ENCODE results near the gene HEMGN. TPM values are rescaled to one million over a fixed set of nuclear protein-coding genes. Genes with fewer than 3 reads are reported as not detected.

Gene HEMGN
- total and polyA plus RNA-seq, 4 donors, result 0.93 TPM; not detected in 3

DNA sequence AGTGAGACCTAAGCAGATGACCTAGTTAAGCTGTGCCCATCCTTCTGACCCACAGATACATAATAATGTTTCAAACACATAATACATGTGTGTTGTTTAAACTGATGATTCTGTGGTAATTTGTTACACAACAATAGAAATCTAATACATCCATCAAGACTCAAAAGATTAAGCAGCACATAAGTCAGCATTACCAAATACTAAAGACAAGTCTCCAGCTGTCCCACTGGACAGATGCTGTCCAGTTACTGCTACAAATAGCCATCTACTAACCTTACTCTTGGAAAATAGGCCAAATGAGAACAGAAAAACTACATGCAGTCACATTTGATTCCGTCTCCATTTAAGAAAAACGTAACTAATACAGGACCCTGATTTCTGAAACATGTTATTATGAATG, 26.4 kb downstream of the HEMGN start:
- 91 to 96% methylated on average over 2 of the region's 2 CpGs for WGBS, 2 donors
- H3K4me1 ChIP-seq (ENCODE audit: control insufficient read depth in 1 of 2, insufficient read depth in 2 of 2, low read length in 2 of 2), result no peaks in the 10 kb centered on the region
- no peak overlapping the region for H3K27ac ChIP-seq (ENCODE audit: low read depth in 1 of 2, low read length in 2 of 2)
- no peak for ATAC-seq (ENCODE audit: low FRiP score)
- intact Hi-C loops (cut with DNase I), result no loop called here
- DNase-seq, result no peak
- no peak overlapping the region for H3K4me3 ChIP-seq (ENCODE audit: low read length in 2 of 2)
- no peaks in the 10 kb centered on the region for H3K27me3 ChIP-seq (ENCODE audit: control insufficient read depth in 1 of 2, insufficient read depth in 2 of 2, low read length in 1 of 2)
- H3K9me3 ChIP-seq (ENCODE audit: control insufficient read depth, low read length), result no peaks in the 10 kb centered on the region
- H3K36me3 ChIP-seq (ENCODE audit: control insufficient read depth in 1 of 2, insufficient read depth in 2 of 2, low read length in 1 of 2), result peaks cover 3 to 16% of the 10 kb centered on the region in 2 donors

DNA sequence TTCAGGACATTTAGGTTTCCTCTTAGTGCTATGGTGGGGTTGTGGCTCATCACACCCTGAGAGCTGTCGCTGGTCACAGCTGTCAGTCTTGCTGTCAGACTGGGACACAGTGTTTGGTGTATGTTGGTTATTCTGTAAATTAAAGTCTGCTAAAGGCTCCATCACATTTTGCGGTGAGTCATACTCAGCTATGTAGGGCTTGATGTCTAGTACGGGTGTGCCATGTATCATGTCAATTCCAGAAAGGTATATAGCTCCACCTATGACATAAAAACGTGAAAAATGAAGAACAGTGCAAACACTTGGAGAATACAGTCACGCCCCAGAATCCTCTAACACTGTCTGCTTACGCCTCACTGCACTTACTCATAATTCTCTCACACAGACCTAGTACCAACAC, 27.6 kb downstream of the HEMGN start:
- H3K4me3 ChIP-seq (ENCODE audit: low read length in 2 of 2), result no peak overlapping the region
- DNase-seq, result no peak
- peaks cover 3 to 12% of the 10 kb centered on the region in 2 donors for H3K36me3 ChIP-seq (ENCODE audit: control insufficient read depth in 1 of 2, insufficient read depth in 2 of 2, low read length in 1 of 2)
- intact Hi-C loops (cut with DNase I), result no loop called here
- ATAC-seq (ENCODE audit: low FRiP score), result no peak
- H3K27me3 ChIP-seq (ENCODE audit: control insufficient read depth in 1 of 2, insufficient read depth in 2 of 2, low read length in 1 of 2), result no peaks in the 10 kb centered on the region
- H3K27ac ChIP-seq (ENCODE audit: low read depth in 1 of 2, low read length in 2 of 2), result no peak overlapping the region
- no peaks in the 10 kb centered on the region for H3K4me1 ChIP-seq (ENCODE audit: control insufficient read depth in 1 of 2, insufficient read depth in 2 of 2, low read length in 2 of 2)
- no peaks in the 10 kb centered on the region for H3K9me3 ChIP-seq (ENCODE audit: control insufficient read depth, low read length)
- WGBS, 2 donors, result 83 to 90% methylated on average over 6 of the region's 6 CpGs

DNA sequence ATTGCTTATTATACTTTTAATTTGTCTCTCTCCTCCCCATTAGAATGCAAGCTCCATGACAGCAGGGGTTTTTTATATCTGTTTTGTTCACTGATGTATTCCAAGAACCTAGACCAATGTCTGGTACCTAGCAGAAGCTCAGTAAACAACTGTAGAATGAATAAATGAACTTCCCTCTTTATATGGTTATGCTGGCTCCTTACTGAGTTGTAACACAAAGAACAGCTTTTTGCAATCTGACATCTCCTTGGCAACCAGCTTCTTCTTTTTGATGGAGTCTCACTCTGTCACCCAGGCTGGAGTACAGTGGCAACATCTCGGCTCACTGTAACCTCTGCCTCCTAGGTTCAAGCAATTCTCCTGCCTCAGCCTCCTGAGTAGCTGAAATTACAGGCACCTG, 29.3 kb downstream of the HEMGN start:
- H3K36me3 ChIP-seq (ENCODE audit: control insufficient read depth in 1 of 2, insufficient read depth in 2 of 2, low read length in 1 of 2), result peaks cover 7 to 15% of the 10 kb centered on the region in 2 donors
- H3K4me3 ChIP-seq (ENCODE audit: low read length in 2 of 2), result no peak overlapping the region
- H3K27me3 ChIP-seq (ENCODE audit: control insufficient read depth in 1 of 2, insufficient read depth in 2 of 2, low read length in 1 of 2), result no peaks in the 10 kb centered on the region
- WGBS, 2 donors, result 94 to 95% methylated on average over 1 of the region's 1 CpG
- no peaks in the 10 kb centered on the region for H3K9me3 ChIP-seq (ENCODE audit: control insufficient read depth, low read length)
- H3K27ac ChIP-seq (ENCODE audit: low read depth in 1 of 2, low read length in 2 of 2), result no peak overlapping the region
- ATAC-seq (ENCODE audit: low FRiP score) (no peak), DNase-seq (no peak)
- H3K4me1 ChIP-seq (ENCODE audit: control insufficient read depth in 1 of 2, insufficient read depth in 2 of 2, low read length in 2 of 2), result no peaks in the 10 kb centered on the region
- intact Hi-C loops (cut with DNase I), result no loop called here

DNA sequence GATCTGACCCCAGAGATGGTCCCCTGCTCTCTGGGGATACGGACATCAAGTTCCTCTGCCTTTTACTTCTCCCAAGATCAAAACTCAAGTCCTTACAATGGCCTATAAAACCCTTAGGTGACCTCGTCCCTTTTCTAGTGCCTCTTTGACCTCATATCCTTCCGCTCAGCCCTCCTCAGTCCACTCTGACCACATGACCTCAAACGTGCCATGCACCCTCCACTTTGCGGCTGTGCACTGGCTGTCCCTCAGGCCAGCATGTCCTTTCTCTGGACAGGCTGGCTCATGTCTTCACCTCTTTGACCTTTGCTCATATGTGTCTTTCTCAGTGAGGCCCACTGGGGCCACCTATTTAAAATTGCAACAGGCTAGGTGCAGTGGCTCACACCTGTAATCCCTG, 30.3 kb downstream of the HEMGN start:
- no peaks in the 10 kb centered on the region for H3K9me3 ChIP-seq (ENCODE audit: control insufficient read depth, low read length)
- H3K4me1 ChIP-seq (ENCODE audit: control insufficient read depth in 1 of 2, insufficient read depth in 2 of 2, low read length in 2 of 2), result no peaks in the 10 kb centered on the region
- intact Hi-C loops (cut with DNase I), result no loop called here
- H3K36me3 ChIP-seq (ENCODE audit: control insufficient read depth in 1 of 2, insufficient read depth in 2 of 2, low read length in 1 of 2), result peaks cover 7 to 13% of the 10 kb centered on the region in 2 donors
- 83 to 89% methylated on average over 5 of the region's 5 CpGs for WGBS, 2 donors
- DNase-seq (no peak), ATAC-seq (ENCODE audit: low FRiP score) (no peak)
- no peak overlapping the region for H3K27ac ChIP-seq (ENCODE audit: low read depth in 1 of 2, low read length in 2 of 2)
- H3K4me3 ChIP-seq (ENCODE audit: low read length in 2 of 2), result no peak overlapping the region
- H3K27me3 ChIP-seq (ENCODE audit: control insufficient read depth in 1 of 2, insufficient read depth in 2 of 2, low read length in 1 of 2), result no peaks in the 10 kb centered on the region

DNA sequence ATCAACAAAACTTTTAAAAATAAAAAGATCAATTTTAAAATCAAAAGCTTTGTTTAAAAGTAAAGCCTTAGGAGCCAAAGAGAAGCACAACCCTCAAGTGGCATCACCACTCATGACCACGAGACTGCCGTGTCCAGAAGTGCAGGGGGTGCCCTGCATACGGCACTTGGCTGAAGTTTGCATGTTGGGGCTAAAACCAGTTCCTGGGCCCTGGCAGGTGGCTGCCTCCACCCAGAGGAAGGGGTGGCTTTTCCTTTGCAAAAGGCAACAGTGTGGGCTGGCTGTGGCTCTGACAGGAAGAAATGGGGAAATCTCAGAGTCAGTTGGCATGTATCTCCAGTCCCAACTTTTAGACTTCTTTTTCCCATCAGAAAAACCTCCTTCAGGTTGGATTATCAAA, 30.9 kb downstream of the HEMGN start:
- peaks cover 7 to 13% of the 10 kb centered on the region in 2 donors for H3K36me3 ChIP-seq (ENCODE audit: control insufficient read depth in 1 of 2, insufficient read depth in 2 of 2, low read length in 1 of 2)
- DNase-seq (no peak), ATAC-seq (ENCODE audit: low FRiP score) (peak; percentile 47)
- 84 to 98% methylated on average over 3 of the region's 3 CpGs for WGBS, 2 donors
- H3K27me3 ChIP-seq (ENCODE audit: control insufficient read depth in 1 of 2, insufficient read depth in 2 of 2, low read length in 1 of 2), result no peaks in the 10 kb centered on the region
- no peaks in the 10 kb centered on the region for H3K9me3 ChIP-seq (ENCODE audit: control insufficient read depth, low read length)
- intact Hi-C loops (cut with DNase I), result no loop called here
- H3K27ac ChIP-seq (ENCODE audit: low read depth in 1 of 2, low read length in 2 of 2), result no peak overlapping the region
- no peaks in the 10 kb centered on the region for H3K4me1 ChIP-seq (ENCODE audit: control insufficient read depth in 1 of 2, insufficient read depth in 2 of 2, low read length in 2 of 2)
- no peak overlapping the region for H3K4me3 ChIP-seq (ENCODE audit: low read length in 2 of 2)

DNA sequence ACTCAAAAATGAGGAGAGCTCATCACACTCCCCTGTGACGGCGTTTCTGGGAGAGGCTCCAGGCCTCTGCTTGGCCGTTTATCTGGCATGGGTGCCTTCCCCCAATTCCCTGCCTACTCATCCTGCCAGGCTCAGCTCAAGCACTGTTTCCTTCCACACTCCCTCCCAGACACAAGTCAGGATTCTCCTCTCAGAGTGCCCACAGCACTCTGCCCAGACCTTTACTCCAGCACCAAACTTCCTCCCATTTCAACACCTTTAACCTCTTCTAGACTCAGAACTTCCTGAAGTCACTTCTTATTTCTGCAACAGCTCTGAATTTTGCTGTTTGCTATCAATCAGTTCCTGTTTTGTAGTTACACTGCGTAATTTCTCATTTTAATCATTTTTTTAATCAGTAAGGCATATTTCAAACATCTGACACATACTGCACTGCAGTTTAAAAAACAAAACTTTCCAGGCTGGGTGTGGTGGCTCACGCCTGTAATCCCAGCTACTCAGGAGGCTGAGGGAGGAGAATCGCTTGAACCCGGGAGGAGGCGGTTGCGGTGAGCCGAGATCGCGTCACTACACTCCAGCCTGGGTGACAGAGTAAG, 31.6 kb downstream of the HEMGN start:
- H3K9me3 ChIP-seq (ENCODE audit: control insufficient read depth, low read length), result no peaks in the 10 kb centered on the region
- DNase-seq (no peak), ATAC-seq (ENCODE audit: low FRiP score) (peak; percentile 30)
- H3K4me3 ChIP-seq (ENCODE audit: low read length in 2 of 2), result no peak overlapping the region
- H3K36me3 ChIP-seq (ENCODE audit: control insufficient read depth in 1 of 2, insufficient read depth in 2 of 2, low read length in 1 of 2), result peaks cover 7 to 13% of the 10 kb centered on the region in 2 donors
- intact Hi-C loops (cut with DNase I), result no loop called here
- H3K27me3 ChIP-seq (ENCODE audit: control insufficient read depth in 1 of 2, insufficient read depth in 2 of 2, low read length in 1 of 2), result no peaks in the 10 kb centered on the region
- H3K4me1 ChIP-seq (ENCODE audit: control insufficient read depth in 1 of 2, insufficient read depth in 2 of 2, low read length in 2 of 2), result no peaks in the 10 kb centered on the region
- WGBS, 2 donors, result 81 to 90% methylated on average over 12 of the region's 12 CpGs
- H3K27ac ChIP-seq (ENCODE audit: low read depth in 1 of 2, low read length in 2 of 2), result no peak overlapping the region

DNA sequence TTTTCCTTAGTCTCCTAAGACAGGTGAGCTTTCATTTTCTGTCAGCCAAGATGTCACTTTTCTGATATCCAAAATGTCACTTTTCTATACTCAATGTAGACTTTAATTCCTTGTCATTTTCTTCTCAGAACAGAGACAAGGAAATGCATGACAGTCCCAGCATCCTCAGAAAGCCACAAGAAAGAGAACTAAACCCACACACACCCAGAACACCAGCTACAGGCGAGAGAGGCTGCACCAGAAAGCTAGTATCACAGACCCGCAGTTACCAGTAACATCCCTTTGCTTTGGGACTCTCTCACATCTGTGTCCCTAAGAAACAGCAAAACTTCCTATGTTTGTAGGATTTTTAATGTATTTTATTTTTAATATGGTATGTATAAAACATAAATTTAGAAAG, 32.7 kb downstream of the HEMGN start:
- Histone ChIP-seq H3K27me3 (ENCODE audit: control insufficient read depth in 1 of 2, insufficient read depth in 2 of 2, low read length in 1 of 2) (no peaks in the 10 kb centered on the region), H3K36me3 (ENCODE audit: control insufficient read depth in 1 of 2, insufficient read depth in 2 of 2, low read length in 1 of 2) (peaks cover 7 to 12% of the 10 kb centered on the region in 2 donors), H3K4me1 (ENCODE audit: control insufficient read depth in 1 of 2, insufficient read depth in 2 of 2, low read length in 2 of 2) (no peaks in the 10 kb centered on the region), H3K4me3 (ENCODE audit: low read length in 2 of 2) (no peak overlapping the region), H3K9me3 (ENCODE audit: control insufficient read depth, low read length) (no peaks in the 10 kb centered on the region), H3K27ac (ENCODE audit: low read depth in 1 of 2, low read length in 2 of 2) (no peak overlapping the region)
- no peak for ATAC-seq (ENCODE audit: low FRiP score)
- intact Hi-C loops (cut with DNase I), result no loop called here
- no peak for DNase-seq
- 92 to 96% methylated on average over 2 of the region's 2 CpGs for WGBS, 2 donors

DNA sequence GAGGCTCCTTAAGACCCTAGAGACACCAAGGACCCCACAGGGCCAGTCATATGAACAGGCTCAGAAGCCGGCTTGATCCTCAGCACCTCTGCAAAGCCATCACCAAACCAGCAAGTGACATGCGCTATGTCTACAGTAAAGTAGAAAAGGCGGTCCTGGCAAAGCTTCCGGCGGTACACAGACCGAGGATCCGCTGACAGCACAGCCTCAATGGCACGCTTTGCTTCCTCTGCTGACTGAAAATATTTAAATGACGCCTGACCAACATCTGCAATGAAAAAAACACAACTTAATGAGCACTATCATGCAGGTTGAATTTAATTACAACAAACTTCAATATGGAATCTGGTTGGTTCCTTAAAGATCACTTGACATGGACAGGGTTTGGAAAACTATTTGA, 33.2 kb downstream of the HEMGN start:
- Histone ChIP-seq H3K4me1 (ENCODE audit: control insufficient read depth in 1 of 2, insufficient read depth in 2 of 2, low read length in 2 of 2) (no peaks in the 10 kb centered on the region), H3K4me3 (ENCODE audit: low read length in 2 of 2) (no peak overlapping the region), H3K27me3 (ENCODE audit: control insufficient read depth in 1 of 2, insufficient read depth in 2 of 2, low read length in 1 of 2) (no peaks in the 10 kb centered on the region), H3K27ac (ENCODE audit: low read depth in 1 of 2, low read length in 2 of 2) (no peak overlapping the region), H3K9me3 (ENCODE audit: control insufficient read depth, low read length) (no peaks in the 10 kb centered on the region), H3K36me3 (ENCODE audit: control insufficient read depth in 1 of 2, insufficient read depth in 2 of 2, low read length in 1 of 2) (peaks cover 4 to 8% of the 10 kb centered on the region in 2 donors)
- DNase-seq (no peak), ATAC-seq (ENCODE audit: low FRiP score) (no peak)
- 95 to 96% methylated on average over 9 of the region's 9 CpGs for WGBS, 2 donors
- intact Hi-C loops (cut with DNase I), result loop anchor here in 1 of 2 donors (5.0 kb wide), 1 partner anchor 192 kb away; no protein-coding TSS in a partner anchor

DNA sequence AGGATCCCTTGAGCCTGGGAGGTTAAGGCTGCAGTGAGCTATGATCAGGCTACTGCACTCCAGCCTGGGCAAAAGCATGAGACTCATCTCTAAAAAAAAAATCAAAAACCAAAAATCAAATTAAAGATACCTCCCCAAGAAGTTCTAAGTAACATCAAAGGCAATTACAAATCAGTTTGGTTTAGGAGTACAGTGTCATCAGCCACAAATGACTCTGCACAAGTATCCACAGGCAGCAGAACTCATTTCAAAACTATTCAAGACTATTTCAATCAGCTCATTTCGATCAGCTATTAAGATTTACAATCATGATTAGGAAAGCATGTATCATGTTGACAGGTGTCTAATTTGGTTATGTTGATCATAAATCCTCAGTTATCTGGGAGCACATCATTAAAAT, 34.8 kb downstream of the HEMGN start:
- Histone ChIP-seq H3K4me1 (ENCODE audit: control insufficient read depth in 1 of 2, insufficient read depth in 2 of 2, low read length in 2 of 2) (no peaks in the 10 kb centered on the region), H3K27ac (ENCODE audit: low read depth in 1 of 2, low read length in 2 of 2) (no peak overlapping the region), H3K4me3 (ENCODE audit: low read length in 2 of 2) (no peak overlapping the region), H3K9me3 (ENCODE audit: control insufficient read depth, low read length) (no peaks in the 10 kb centered on the region), H3K27me3 (ENCODE audit: control insufficient read depth in 1 of 2, insufficient read depth in 2 of 2, low read length in 1 of 2) (no peaks in the 10 kb centered on the region), H3K36me3 (ENCODE audit: control insufficient read depth in 1 of 2, insufficient read depth in 2 of 2, low read length in 1 of 2) (peaks cover 4 to 6% of the 10 kb centered on the region in 2 donors)
- intact Hi-C loops (cut with DNase I), result loop anchor here in 1 of 2 donors (5.0 kb wide), 1 partner anchor 191 kb away; no protein-coding TSS in a partner anchor
- no peak for DNase-seq
- 80 to 90% methylated on average over 1 of the region's 1 CpG for WGBS, 2 donors
- no peak for ATAC-seq (ENCODE audit: low FRiP score)
